ENCODE results near the gene AMN.

Gene AMN

DNA sequence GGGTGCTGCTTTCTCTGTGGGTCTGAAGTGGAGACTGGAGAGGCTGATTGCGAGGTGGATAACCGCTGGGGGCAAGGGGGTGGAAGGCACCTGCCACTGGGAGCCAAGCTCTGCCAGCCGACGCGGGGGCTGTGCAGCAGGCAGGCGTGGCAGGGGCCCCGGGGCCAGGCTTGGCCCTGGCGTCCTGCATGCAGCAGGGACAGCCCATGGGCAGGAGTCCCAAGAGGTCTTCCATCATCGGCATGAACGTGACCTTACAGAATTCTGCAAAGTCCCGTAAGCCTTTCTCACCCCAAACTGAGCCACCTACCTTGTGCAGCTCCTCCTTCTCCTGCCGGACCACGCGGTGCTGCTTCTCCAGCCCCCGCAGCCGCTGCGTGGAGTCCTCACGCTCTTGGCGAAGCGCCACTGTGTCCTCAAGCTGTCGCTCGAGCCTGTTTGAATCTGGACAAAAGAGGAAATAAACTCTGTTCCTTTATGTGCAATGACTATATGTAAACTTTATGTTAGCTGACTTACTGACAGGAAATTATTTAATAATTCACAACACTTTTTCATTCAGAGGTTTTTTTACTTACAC, 51.3 kb downstream of the AMN start:
- no peak for DNase-seq (ENCODE audit: low read depth)
- no peak overlapping the region for H3K4me3 ChIP-seq (ENCODE audit: low read depth, low read length)
- TF ChIP-seq POLR2A (IDR thresholded peaks at IDR 0.05; ENCODE audit: extremely low read depth, insufficient read length) (no peak), MYC (IDR thresholded peaks at IDR 0.05; ENCODE audit: low read depth, low read length) (no peak), MAX (IDR thresholded peaks at IDR 0.05; ENCODE audit: low read depth, low read length) (no peak)
- TF ChIP-seq, protein P1, sequence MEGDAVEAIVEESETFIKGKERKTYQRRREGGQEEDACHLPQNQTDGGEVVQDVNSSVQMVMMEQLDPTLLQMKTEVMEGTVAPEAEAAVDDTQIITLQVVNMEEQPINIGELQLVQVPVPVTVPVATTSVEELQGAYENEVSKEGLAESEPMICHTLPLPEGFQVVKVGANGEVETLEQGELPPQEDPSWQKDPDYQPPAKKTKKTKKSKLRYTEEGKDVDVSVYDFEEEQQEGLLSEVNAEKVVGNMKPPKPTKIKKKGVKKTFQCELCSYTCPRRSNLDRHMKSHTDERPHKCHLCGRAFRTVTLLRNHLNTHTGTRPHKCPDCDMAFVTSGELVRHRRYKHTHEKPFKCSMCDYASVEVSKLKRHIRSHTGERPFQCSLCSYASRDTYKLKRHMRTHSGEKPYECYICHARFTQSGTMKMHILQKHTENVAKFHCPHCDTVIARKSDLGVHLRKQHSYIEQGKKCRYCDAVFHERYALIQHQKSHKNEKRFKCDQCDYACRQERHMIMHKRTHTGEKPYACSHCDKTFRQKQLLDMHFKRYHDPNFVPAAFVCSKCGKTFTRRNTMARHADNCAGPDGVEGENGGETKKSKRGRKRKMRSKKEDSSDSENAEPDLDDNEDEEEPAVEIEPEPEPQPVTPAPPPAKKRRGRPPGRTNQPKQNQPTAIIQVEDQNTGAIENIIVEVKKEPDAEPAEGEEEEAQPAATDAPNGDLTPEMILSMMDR (IDR thresholded peaks at IDR 0.05; ENCODE audit: low read depth, low read length) = no peak

GRCh38 chr14:102975662-102976061, 53.2 kb downstream of the AMN start:
- H3K4me3 ChIP-seq (ENCODE audit: low read depth, low read length) = no peak overlapping the region
- TF ChIP-seq MAX (IDR thresholded peaks at IDR 0.05; ENCODE audit: low read depth, low read length) = no peak
- no peak for TF ChIP-seq MYC (IDR thresholded peaks at IDR 0.05; ENCODE audit: low read depth, low read length)
- TF ChIP-seq, protein P1 (IDR thresholded peaks at IDR 0.05; ENCODE audit: low read depth, low read length) = no peak
- TF ChIP-seq POLR2A (IDR thresholded peaks at IDR 0.05; ENCODE audit: extremely low read depth, insufficient read length) = no peak
- no peak for DNase-seq (ENCODE audit: low read depth)

GRCh38 chr14:102977475-102977874, 55.0 kb downstream of the AMN start:
- no peak overlapping the region for H3K4me3 ChIP-seq (ENCODE audit: low read depth, low read length)
- no peak for TF ChIP-seq MYC (IDR thresholded peaks at IDR 0.05; ENCODE audit: low read depth, low read length)

DNA sequence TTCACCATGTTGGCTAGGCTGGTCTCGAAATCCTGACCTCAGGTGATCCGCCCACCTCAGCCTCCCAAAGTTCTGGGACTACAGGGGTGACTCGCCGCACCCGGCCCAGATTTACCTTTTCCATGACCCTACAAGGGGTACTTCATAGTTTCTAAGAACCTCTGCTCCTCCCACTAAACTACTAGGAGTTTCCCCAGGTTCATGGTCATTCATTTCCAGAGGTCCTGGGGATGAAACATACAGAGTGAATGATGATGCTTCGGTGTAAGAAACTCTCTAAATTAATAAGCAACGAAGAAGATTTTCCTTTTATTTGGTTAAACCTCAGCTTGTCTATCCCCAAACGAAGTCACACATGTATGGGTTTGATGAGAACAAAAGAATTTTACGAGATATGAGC, 56.9 kb downstream of the AMN start:
- no peak overlapping the region for H3K4me3 ChIP-seq (ENCODE audit: low read depth, low read length)
- no peak for DNase-seq (ENCODE audit: low read depth)
- TF ChIP-seq, protein P1 (IDR thresholded peaks at IDR 0.05; ENCODE audit: low read depth, low read length) = no peak

More at GRCh38 chr14:102977475-102977874, 55.0 kb downstream of the AMN start:
- DNase-seq (ENCODE audit: low read depth) = no peak

DNA sequence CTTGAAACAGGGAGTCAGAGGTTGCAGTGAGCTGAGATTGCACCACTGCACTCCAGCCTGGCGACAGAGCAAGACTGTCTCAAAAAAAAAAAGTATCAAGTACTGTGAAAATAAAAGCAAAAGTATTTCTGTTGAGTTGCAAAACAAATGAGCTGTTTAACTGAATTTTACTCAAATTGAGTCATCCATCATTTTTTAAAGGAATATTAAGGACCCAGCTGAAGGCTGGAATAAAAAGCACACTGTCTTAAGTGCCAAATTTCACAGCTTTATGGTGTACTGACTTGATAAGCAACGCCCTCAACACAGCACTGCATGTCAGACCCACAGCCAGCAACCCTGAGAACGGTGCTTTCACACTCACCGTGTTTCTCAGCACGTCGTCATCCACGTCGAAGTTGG, 57.9 kb downstream of the AMN start:
- no peak for DNase-seq (ENCODE audit: low read depth)
- H3K4me3 ChIP-seq (ENCODE audit: low read depth, low read length) = no peak overlapping the region
- TF ChIP-seq POLR2A (IDR thresholded peaks at IDR 0.05; ENCODE audit: extremely low read depth, insufficient read length) = no peak
- TF ChIP-seq MAX (IDR thresholded peaks at IDR 0.05; ENCODE audit: low read depth, low read length) = no peak
- TF ChIP-seq MYC (IDR thresholded peaks at IDR 0.05; ENCODE audit: low read depth, low read length) = no peak
- TF ChIP-seq, protein P1 (IDR thresholded peaks at IDR 0.05; ENCODE audit: low read depth, low read length) = no peak
